ENCODE results near the gene EFNB2.

Gene EFNB2

DNA sequence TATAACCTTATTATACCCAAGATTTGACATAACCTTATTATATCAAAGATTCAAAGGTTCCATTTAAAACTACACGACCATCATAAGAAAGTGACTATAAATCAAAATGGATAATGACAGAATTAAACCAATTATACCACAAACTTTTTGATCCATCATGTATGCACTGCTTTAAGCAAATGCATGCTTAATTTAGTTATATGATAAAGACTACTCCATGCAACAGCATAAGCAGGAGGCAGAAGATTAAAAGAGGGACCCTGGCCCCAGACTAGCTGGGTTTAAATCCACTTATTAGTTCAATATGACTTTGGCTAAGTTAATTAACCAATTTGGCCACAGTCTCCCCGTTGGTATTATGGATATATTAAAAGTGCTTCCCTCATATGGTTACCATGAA lies 11.4 kb downstream of the EFNB2 start:
- no peak for DNase-seq

DNA sequence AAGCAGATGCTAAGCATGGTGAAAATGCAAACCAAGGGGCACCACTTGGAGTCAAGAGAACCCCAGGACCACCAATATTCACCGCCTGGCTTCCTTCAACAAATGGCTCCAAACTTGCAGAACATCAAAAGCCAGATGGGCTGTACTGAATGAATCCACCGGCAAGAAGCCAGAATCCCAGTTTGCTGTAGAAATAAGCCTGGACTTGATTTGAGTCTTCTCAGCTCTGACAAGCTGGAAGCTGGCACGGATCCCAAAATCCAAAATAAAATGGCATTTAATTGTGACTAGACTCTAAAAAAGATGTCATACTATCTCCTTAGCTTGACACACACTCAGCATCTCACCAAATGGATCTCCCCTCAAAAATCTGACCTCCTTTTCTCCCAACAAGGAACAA lies 11.9 kb downstream of the EFNB2 start:
- DNase-seq: peak; percentile 47

DNA sequence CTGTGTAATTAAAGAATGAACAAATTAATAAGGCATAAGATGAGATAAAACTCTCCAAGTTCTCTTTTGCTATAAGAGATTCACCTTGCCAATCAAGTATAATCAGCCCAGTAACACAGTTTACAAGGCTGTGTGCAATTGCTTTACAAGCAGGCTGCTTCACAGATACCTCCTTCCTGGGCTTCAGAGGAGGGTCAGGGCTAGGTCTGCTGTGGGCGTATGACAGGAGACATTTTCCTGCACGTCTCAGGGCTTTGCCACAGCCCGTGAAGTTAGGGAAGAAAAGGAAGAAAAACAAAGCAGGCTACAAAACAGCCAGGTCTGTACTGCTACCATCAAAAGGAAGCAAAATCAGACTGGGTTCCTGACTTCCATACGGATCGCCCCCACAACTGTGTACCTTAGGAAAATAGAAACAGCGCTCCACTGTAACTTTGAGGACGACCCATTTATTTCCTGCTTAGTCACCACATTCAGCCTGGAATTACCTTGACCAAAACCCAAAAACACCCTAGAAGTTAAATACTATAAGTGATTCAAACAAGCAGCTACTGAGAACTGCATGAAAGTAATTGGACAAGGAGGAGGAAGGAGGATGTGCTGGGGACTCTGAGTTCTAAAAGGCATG lies 12.4 kb downstream of the EFNB2 start:
- DNase-seq: no peak

DNA sequence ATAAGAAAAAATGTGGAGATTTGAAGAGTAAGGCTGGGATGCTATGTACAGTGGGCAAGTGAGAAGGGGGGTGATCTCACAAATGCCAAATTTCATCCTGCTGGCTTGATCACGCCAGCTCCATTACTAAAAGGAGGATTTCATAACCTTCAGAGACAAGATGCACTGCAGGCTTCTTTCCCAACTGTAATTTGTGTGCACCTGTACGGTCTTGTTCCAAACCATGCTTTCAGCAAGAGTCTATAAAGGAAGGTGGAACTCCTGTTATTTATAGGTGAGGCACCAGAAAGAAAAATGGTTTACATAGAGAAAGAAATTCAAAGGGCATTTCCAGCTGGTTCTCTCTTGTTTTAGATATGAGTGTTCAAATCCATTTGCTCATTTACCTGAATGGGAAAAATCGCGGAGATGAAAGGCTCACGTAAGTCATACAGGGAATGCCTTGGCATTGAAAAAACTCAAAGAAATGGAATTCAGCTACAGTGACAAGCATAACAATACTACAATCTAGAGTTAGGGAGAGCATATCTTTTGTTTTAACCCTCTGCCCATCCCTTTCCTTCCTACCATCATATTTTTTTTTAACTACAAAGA lies 13.3 kb downstream of the EFNB2 start:
- no peak for DNase-seq

DNA sequence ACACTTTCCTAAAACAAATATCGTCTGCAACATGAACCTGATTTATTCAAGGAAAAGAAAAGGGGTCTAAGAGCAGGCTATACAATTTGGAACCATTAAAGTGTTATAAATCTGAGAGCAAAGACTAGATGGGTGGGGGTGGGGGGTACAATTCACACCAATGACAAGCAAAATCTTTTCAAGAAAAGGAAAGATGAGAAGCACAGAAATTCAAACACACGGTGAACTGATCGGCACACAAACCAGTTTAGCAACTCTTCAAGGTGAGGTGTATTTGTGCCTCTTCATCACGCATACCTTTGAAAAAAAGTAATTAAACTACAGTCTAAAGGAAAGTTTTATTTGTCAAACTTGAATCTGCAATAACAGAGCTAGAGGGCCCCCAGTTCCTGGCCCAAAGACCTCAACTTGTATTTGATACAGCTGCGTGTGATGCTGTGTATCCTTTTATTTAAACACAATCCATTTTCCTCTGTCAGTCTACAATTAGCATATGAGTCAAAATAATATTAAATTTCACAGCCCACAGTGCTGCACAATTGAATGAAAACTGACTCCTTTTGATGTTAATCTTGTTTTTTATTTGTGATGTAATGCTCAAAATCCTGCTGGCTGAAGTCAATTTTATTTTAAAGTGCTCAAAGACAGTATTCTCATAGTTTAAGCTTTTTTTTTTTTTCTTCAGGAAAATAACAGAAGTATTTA lies 14.2 kb downstream of the EFNB2 start:
- no peak for DNase-seq

DNA sequence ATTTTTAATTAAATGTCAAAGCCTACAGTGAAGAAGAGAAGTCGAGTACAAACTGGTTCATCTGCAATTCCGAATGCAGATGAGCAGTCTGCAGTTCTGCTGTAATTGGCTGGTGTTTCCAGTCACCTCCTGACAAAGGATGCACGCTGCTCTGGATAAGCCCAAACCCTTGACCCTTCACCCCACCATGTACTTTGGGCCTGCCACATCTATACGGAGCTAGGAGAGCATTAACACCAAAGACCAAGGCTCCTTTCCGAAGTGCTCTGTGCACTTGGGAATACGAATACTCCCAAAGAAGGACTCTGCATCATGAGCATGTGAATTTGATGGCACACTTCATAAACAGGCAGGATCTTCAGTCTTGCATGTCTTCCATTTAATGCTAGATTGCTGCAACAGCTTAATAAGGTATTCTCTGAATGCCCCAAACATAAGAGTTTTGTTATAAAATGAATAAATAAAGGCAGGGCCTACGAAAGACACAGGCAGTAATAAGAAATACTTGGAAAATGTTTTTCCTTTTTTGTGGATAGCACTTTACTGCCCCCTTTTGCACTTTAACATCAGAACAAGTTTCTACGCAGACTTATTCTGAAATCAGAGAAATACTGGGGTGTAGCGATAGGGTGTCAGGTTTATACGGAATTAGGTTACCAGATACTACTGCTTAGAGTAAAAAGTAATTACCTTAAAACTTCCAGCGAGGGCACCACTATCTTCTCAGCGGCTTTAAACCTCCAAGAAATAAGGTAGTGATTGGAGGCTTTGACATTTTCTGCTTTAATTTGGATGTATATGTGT lies 15.0 kb downstream of the EFNB2 start:
- peak; percentile 54 for DNase-seq

DNA sequence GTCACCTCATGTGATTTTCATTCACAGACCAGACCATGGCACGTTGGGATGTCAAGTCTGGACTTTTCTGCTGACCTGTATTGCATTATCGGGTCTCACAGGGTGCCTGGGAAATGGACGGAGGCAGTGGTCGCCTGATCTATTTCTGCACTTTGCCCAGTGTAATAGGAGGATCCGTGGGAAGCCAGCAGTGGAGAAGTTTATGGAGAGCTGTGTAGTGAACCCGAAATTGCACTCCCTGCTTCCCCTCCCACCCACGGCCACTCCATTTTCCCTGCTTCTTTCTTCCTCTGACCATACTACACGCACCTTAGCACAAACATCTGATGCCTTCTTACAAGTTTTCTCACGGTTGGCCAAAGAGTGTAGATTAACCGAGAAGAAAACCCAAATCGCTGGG lies 16.9 kb downstream of the EFNB2 start:
- DNase-seq: no peak

DNA sequence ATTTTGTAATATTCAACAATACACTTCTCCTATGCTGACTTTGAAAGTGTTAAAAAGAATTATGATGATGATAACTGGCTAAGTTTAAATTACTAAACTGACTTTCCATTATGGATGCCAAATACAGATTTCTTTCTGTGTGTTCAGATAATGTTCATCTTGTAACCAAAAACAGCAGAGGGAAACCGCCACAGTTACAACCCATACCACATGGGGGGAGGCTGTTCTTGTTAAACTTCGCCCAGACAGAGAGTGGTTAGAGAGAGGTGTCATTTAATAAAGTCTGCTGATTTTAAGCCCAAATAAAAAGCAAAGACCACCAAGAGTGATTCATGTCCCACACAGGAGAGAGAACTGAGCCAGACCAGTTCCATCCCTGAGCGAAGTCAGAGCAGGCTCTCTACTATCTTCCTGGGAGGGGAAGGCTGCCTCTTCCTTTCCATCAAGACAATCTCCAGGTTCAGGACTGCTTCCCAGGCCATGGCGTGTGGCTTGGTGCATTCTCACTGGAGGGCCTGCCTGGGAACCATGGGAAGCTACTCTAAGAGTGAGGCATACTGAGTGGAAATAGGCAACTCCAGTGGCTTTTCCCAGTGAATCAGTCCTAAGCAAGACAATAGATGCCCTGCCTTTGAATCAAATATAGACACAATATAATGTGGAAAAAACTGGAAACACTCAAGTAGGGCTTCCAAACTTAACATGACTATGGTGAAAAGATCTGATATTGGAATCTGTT lies 18.2 kb downstream of the EFNB2 start:
- no peak for DNase-seq

DNA sequence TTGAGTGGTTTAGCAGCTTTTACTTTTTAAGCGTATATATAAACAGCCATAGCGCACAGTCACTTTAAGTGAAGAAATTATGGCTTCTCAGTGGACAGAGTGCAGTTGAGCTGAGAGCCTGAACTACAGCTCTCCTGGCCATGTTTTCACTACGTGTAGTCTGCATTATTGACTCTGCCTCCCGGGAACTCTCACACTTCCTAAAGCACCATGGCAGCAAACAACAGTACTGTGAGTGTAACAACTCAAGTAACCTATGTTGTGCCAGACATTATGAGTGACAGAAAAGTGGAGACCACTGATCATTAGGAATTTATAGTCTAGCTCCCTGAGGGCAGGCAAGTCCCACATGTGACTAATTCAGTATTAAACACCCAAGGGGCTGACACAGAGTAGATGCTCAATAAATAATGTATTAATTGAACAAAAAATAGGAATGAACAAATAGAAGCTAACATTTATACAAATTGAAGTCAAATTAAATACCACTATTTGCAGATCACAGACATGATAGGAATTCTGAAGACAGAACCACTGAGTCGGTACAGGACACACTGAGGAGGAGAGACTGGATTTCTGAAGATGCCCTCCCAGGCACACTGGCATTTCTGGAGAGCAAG lies 19.7 kb downstream of the EFNB2 start:
- peak; percentile 55 for DNase-seq

DNA sequence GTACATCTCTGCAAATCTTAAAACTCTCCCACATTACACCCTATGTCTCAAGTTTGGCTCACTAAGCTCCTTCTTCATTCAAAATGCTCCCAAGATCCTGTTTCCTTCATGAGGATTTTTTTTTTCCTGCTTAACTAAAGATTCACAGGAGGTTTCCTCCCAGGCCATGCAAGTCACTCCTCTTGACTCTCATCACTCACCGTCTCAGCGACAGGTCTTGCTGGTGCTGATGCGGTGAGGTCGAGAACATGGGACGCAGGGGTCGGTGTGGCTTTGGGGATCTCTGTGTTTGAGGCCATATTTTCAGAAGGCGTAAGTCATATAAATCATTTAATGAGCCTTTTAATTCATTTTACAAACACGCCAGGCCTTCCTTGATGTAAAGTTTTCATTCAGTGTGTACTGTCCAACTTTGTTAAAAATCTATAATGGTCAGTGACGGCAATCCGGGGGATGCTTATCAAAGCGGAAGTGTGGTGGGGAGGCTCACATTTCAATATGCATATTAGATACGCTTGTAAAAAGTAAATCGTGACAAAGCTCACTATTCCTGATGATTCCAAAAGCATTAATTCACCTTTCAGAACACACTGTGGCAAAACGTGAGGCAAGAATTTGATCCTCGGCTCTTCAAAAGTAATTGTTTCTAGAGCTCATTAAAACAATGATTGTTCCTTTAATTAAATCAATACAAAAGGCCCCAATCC lies 20.4 kb downstream of the EFNB2 start:
- DNase-seq: no peak

DNA sequence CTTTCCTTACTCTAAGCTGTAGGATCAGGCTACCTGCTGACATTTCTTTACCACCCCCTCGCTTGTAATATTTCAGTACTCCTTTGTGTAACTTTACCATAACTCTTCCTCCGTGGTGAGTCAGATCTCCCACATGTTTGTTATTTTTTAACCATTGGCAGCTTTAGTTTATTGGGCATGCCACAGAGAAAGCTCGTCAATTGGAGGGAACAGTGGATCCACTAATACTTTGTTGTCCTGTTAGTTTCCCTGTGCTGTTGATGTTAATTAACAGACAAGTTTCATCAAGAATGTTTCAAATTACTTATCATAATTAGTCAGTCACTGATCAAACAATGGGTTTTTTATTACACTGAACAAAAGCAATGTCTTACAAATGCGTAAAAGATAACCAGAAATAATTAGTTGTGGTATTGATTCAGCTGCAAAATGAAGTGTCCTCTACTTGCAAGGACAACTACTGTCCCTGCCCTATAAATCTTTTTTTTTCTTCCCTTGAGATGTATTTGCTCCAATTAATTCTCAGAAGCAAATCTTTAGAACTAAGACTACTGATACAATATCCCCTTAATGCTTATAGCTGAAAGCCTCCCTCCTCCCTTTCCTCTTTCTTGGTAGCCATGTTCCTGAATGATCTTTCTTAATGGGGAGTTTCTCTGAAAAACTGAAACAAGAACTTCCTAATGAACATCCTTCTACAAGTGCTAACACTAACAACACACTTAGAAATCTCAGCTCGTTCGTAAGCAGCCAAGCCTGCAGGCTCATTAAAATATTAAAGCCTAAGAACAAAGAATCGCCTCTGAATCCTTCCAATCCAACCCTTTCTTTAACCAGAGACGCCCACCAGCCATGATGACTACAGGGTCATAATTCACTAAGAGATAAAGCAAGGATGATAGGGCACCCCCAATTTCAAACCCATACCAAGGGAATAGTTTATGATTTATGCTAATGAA lies 22.2 kb downstream of the EFNB2 start:
- DNase-seq: peak; percentile 63

DNA sequence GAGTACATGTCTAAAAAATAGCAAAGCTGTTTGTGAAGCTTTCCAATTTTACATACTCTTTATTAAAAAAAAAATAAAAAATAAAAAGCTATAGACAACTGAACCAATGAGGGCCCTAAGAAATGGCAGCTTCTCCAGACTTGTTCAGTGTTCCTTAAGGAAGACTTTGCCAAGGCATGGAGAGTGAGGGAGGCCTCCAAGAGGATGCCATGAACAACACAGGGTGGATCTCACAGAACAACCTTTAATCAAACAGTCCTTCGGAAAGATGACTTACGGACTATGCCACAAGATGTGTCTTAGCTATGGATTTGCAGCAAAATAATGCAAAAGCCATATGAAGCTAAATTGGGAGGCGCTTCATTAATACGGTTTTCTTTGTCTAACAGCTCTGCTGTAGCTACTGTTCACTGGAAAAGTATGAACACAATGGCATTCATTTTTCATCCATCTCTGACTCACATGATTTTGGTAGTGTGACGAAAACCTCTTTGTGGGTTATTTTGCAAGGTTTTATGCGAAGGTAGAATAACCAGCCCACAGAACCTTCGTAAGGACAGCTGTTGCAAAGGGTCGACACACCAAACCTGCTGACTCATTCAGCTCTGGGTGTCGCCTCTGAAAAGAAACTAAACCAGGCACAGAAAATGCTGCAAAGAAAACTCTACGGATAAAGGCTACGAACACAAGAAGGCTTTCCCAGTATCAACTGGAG lies 27.7 kb downstream of the EFNB2 start:
- peak; percentile 92 for DNase-seq

DNA sequence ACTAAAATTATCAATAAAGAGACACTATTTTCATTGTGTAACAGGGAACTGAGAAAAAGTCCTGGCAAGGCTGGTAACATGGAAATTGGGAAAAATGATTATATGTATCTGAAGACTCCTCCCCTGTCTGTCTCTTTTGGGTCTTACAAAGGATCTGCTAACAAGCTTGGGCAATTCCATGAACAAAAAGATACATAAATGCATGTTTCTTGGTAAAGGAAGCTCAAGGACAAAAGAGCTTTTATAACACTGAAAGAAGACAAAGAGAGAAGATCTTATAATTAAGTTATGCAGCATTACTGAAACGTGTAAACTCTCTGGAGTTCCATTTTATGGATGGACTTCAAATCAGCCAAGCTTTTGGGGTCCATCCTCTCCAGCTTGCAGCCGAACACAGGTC lies 29.2 kb downstream of the EFNB2 start:
- no peak for DNase-seq

DNA sequence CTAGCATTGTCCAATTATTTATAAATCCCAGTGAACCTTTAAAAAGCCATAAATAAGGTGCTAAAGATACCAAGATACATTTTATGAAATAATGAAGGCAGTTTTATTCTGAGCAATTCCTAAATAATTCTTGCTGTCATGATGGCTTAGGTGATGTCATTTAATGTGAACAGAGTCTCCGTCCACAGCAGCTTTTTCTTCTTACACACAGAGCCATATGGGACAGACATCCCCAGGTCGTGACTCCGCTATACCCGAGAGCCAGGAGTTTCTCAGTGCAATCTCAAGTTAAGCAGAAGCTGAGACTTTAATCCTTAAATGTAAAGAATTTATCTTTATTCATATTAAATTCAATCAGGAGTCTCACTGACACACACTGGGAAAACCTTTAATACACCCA lies 29.7 kb downstream of the EFNB2 start:
- no peak for DNase-seq

DNA sequence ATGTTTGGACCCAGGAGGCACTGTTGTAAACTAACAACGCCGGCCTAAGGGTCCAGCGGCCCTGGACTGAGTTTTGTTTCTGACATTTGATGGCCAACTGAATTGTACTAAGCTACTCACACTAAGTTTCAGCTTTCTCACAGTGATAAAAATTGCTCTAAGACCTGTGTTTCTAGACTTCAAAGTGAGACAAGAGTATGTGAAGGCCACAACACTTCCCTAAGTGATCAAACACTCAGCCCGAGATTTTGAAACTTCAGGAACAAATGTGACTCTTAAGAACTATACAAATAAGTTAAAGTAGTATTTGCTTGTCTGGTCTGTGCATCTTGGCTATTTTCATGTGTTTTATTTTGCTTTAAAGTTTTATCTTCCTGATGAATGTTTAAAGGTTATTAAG lies 30.2 kb downstream of the EFNB2 start:
- no peak for DNase-seq

DNA sequence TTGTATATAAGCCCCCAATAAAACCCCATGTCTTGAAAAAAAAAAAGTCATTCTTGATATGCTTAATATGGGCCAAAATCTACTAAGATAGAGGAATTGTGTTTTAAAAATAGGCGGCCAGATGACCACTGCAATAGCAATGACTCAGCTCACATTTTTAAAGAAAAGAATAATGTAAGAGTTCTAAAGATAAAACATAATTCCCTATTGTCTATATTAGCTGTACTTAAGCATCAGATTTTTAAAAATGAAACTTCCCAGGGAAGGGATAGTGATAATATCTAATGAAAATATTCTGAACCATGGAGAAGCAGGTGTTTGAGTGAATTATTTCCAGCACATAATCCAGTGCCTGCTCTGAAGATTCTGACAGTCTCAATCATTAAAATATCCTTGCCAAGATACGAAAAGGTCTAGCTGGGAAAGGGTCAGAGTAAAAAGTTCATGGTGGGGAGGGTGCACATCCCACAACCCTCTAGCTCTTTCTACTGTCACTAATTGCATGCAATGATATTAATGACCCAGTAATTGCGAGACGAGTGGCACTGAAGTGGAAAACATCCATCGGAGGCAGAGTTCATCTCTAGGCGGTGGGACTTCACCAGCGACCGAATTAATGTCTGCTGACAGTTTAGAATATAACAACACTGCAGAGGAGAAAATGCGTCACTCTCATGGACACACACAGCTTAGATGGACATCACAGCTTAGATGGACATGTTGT lies 31.6 kb downstream of the EFNB2 start:
- DNase-seq: peak; percentile 39

DNA sequence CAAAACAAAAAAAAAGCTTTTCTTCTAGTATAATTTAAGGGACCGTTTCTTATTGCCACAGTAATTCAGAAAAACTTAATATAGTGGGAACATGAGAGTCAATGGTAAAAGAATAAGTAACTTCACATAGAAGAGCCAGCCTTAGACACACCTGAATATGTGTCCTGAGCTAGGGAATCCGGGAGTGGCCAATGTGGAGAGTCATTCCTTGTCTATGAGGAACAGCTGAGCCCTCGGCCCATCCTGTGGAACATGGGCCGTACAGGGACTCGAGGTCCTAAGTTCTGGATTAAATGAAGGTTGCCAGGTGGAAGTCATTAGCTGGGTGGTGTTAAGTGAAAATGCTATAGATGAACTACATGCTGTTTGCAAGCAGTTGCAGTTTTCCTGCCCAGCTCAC lies 32.2 kb downstream of the EFNB2 start:
- no peak for DNase-seq

DNA sequence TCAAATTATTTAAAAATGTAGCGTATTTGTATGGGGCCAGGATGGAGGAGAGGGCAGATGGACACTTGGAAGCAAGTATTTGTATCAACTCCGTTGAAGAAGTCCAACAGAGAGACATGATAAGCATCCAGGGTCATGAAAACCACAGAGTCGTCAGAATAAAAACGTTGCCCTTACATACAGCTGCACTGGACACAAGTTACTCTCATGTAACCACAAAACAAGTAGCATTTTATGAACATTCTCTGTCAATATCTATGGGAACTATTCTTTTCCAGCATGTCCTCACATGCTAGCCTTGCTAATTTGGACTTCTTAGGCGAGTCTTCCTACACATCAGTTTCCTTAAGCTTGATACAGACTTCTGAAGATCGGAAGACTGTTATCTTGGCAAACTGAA lies 35.0 kb downstream of the EFNB2 start:
- no peak for DNase-seq

DNA sequence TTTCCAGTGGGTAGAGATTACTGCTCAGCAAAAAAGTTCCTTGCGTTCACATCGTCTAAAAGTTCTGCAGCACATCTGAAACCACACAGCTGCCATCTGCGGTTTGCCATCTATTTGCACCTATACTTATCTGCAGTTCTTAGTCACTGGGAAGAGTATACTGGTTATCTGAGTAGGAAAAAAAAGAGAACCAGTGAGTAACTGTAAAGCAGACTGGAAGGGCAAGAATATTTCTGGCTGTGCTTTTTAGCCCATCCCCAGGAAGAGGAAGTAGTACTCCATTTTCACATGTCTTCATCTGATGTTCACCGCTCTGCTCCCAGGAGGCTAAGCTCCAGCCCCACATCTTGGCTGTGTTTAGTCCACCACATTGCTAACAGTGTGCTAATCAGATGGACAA lies 35.6 kb downstream of the EFNB2 start:
- DNase-seq: peak; percentile 50

All from fibroblast of skin of back (primary cell).